NK-92 treated with Interleukin-12 subunit alpha and Interleukin-12 subunit beta, amount 100 ng/mL, for 24 hours (cell line): ENCODE results near the gene ABCA4.

Source experiments
- DNase-seq: peaks from one replicate; lab custom pipeline; 2025; lab: John Stamatoyannopoulos, UW

Gene ABCA4

GRCh38 chr1:94104776-94105580 is 16.0 kb downstream of the ABCA4 start:
- DNase-seq, result no peak

- no peak for DNase-seq
These were observed 16.7 kb downstream of the ABCA4 start for GRCh38 chr1:94104127-94104684.

GRCh38 chr1:94103608-94104007 is 17.3 kb downstream of the ABCA4 start:
- DNase-seq, result no peak

- DNase-seq, result no peak
These were observed 19.1 kb downstream of the ABCA4 start for GRCh38 chr1:94101613-94102525.

- DNase-seq, result no peak
These were observed 19.9 kb downstream of the ABCA4 start for GRCh38 chr1:94100785-94101612.

- no peak for DNase-seq
These were observed 20.7 kb downstream of the ABCA4 start for GRCh38 chr1:94100129-94100784.

- DNase-seq, result no peak
These were observed 21.6 kb downstream of the ABCA4 start for GRCh38 chr1:94099303-94099702.

- DNase-seq, result no peak
These were observed 22.3 kb downstream of the ABCA4 start for GRCh38 chr1:94098585-94099111.

- DNase-seq, result no peak
These were observed 24.0 kb downstream of the ABCA4 start for GRCh38 chr1:94096797-94097549.

- DNase-seq, result no peak
These were observed 25.0 kb downstream of the ABCA4 start for GRCh38 chr1:94095744-94096469.

GRCh38 chr1:94095112-94095637 is 25.8 kb downstream of the ABCA4 start:
- DNase-seq, result no peak

GRCh38 chr1:94094469-94095111 is 26.4 kb downstream of the ABCA4 start:
- DNase-seq, result no peak

GRCh38 chr1:94093996-94094395 is 27.0 kb downstream of the ABCA4 start:
- no peak for DNase-seq

GRCh38 chr1:94093396-94093795 is 27.6 kb downstream of the ABCA4 start:
- DNase-seq, result no peak

- no peak for DNase-seq
These were observed 28.7 kb downstream of the ABCA4 start for GRCh38 chr1:94092210-94092613.

GRCh38 chr1:94090761-94091160 is 30.2 kb downstream of the ABCA4 start:
- DNase-seq, result no peak

- no peak for DNase-seq
These were observed 33.8 kb downstream of the ABCA4 start for GRCh38 chr1:94087193-94087592.

GRCh38 chr1:94084547-94084946 is 36.4 kb downstream of the ABCA4 start:
- no peak for DNase-seq

- DNase-seq, result no peak
These were observed 36.9 kb downstream of the ABCA4 start for GRCh38 chr1:94084085-94084484.
